B cell (primary cell): ENCODE data around the gene IQCF6. TPM values are rescaled to one million over a fixed set of nuclear protein-coding genes. Genes with fewer than 3 reads are reported as not detected.

ENCODE experiments used
- ATAC-seq: fragments of 200-7000 bp; cut with Tn5 transposase; one replicate; pipeline ENCODE4 v1.10.0; 2021; ENCODE audit warnings: low read depth, mild to moderate bottlenecking, moderate number of reproducible peaks, moderate library complexity
- CTCF ChIA-PET: fragments of 350-600 bp; sonication (Branson Sonifier 250); formaldehyde crosslinking; loops from one replicate; lab custom pipeline; 2021; ENCODE audit warnings: antibody characterized with exemption, inconsistent platforms; lab: Charles Lee
- POLR2A ChIA-PET: fragments of 350-600 bp; sonication (Branson Sonifier 250); formaldehyde crosslinking; loops from one replicate; lab custom pipeline; 2021; ENCODE audit warnings: antibody characterized with exemption; lab: Charles Lee
- DNase-seq: peaks from one replicate; pipeline ENCODE4 v3.0.0; 2013
- H2AFZ ChIP-seq: 2 replicates; pipeline ENCODE4 v1.6.1; 2012; ENCODE audit warnings: mild to moderate bottlenecking, low read depth, low read length; ENCODE audit not compliant: insufficient read depth, poor library complexity, severe bottlenecking
- H3K27ac ChIP-seq, 2 donors: 1 replicate in 1 of 2; 2 replicates in 1 of 2; pipeline ENCODE4 v1.5.1; 2012 to 2013; ENCODE audit warnings: low read length in 2 of 2, mild to moderate bottlenecking in 2 of 2, moderate library complexity in 1 of 2
- H3K27me3 ChIP-seq, 4 experiments: fragments of 200-600 bp in 1 of 4; sonication (generic) in 1 of 4; replicated peaks in 1 of 4; 1 replicate in 2 of 4; 2 replicates in 2 of 4; pipeline versions ENCODE4 v1.6.1 to v1.7.0; 2013 to 2016; ENCODE audit warnings: low read length in 3 of 4, mild to moderate bottlenecking in 2 of 4, mixed read lengths in 1 of 4, moderate library complexity in 1 of 4; ENCODE audit not compliant: insufficient read depth in 4 of 4, control insufficient read depth in 3 of 4; ENCODE audit errors: control extremely low read depth in 1 of 4
- H3K36me3 ChIP-seq, 2 experiments: replicated peaks in 1 of 2; 1 replicate in 1 of 2; 2 replicates in 1 of 2; pipeline versions ENCODE4 v1.6.1 to v1.7.1; 2013; ENCODE audit warnings: low read length in 1 of 2; ENCODE audit not compliant: insufficient read depth in 2 of 2, control insufficient read depth in 1 of 2; ENCODE audit errors: control extremely low read depth in 1 of 2, extremely low read depth in 1 of 2
- H3K4me1 ChIP-seq, 2 donors: fragments of 200-600 bp in 1 of 2; sonication (generic) in 1 of 2; 1 replicate in 1 of 2; 2 replicates in 1 of 2; pipeline versions ENCODE4 v1.5.1 to v1.6.1; 2013 to 2017; ENCODE audit warnings: low read length in 2 of 2; ENCODE audit not compliant: control insufficient read depth in 2 of 2, insufficient read depth in 2 of 2
- H3K4me2 ChIP-seq: replicated peaks from 2 replicates; pipeline ENCODE3; 2012; ENCODE audit warnings: mild to moderate bottlenecking, low read depth, low read length; ENCODE audit not compliant: poor library complexity, severe bottlenecking
- H3K4me3 ChIP-seq, 5 experiments: fragments of 200-600 bp in 1 of 5; sonication (generic) in 1 of 5; 1 replicate in 3 of 5; 2 replicates in 2 of 5; pipeline versions ENCODE4 v1.5.1 to v1.7.0; 2011 to 2016; ENCODE audit warnings: low read length in 4 of 5, mild to moderate bottlenecking in 4 of 5, low read depth in 2 of 5, control low read depth in 1 of 5, moderate library complexity in 1 of 5; ENCODE audit not compliant: insufficient read depth in 1 of 5; ENCODE audit errors: control extremely low read depth in 1 of 5, extremely low read depth in 1 of 5
- H3K79me2 ChIP-seq: fragments of 200-600 bp; sonication (generic); one replicate; pipeline ENCODE4 v1.6.0; 2016; ENCODE audit warnings: low read length; ENCODE audit not compliant: control insufficient read depth, insufficient read depth
- H3K9ac ChIP-seq: fragments of 200-600 bp; sonication (generic); 2 replicates; pipeline ENCODE4 v1.6.1; 2017; ENCODE audit warnings: mild to moderate bottlenecking, low read length, moderate library complexity
- H3K9me3 ChIP-seq, 3 donors: one replicate each; pipeline versions ENCODE4 v1.6.1 to v1.7.1; 2013; ENCODE audit warnings: low read length in 2 of 3; ENCODE audit not compliant: control insufficient read depth in 2 of 3, insufficient read depth in 1 of 3; ENCODE audit errors: control extremely low read depth in 1 of 3
- H4K20me1 ChIP-seq: 2 replicates; pipeline ENCODE4 v1.6.0; 2012; ENCODE audit warnings: mild to moderate bottlenecking, low read length; ENCODE audit not compliant: insufficient read depth, control insufficient read depth, poor library complexity, severe bottlenecking
- H3K27ac Mint-ChIP-seq: one replicate; pipeline ENCODE4 v1.8.0; 2021; ENCODE audit warnings: mixed read lengths
- H3K27me3 Mint-ChIP-seq: one replicate; pipeline ENCODE4 v1.8.0; 2021; ENCODE audit warnings: mixed read lengths
- H3K4me1 Mint-ChIP-seq: one replicate; pipeline ENCODE4 v1.8.0; 2021; ENCODE audit warnings: mixed read lengths
- H3K4me3 Mint-ChIP-seq: one replicate; pipeline ENCODE4 v1.8.0; 2021; ENCODE audit warnings: mixed read lengths
- H3K9me3 Mint-ChIP-seq: one replicate; pipeline ENCODE4 v1.8.0; 2022; ENCODE audit warnings: mixed read lengths; ENCODE audit not compliant: insufficient read depth
- EZH2 ChIP-seq: IDR thresholded peaks from 2 replicates; pipeline ENCODE4 v1.6.1; 2012; ENCODE audit warnings: borderline replicate concordance, low read depth, mild to moderate bottlenecking, moderate library complexity, low read length; ENCODE audit not compliant: insufficient read depth, poor library complexity, severe bottlenecking
- WGBS: methylation state at CpG from one replicate; pipeline ENCODE4 v1.1.5; 2013; ENCODE audit warnings: missing lambda C conversion rate; ENCODE audit not compliant: insufficient coverage; 5-methylcytosine and 5-hydroxymethylcytosine counted together
- intact Hi-C: fragments of 100-400 bp; cut with micrococcal nuclease; formaldehyde crosslinking; loops from one replicate; pipeline ENCODE4 v1.10.0; 2022
- polyA minus RNA-seq: library from RNA; depleted of rRNA, polyadenylated mRNA; stranded (reverse); fragments of >200 nt; gene quantifications from 2 replicates; pipeline ENCODE4 v1.2.3, GENCODE V29; 2012
- polyA plus RNA-seq: library from polyadenylated mRNA; depleted of rRNA; stranded (reverse); fragments of >200 nt; gene quantifications from 2 replicates; pipeline ENCODE4 v1.2.3, GENCODE V29; 2012
- total RNA-seq, 2 donors: library from RNA; stranded (reverse); fragments of 120-200 nt in 1 of 2; gene quantifications; 1 replicate in 1 of 2; 2 replicates in 1 of 2; pipeline versions ENCODE4 v1.2.3 to v1.2.4, GENCODE V29; 2013 to 2022
- TF ChIP-seq, protein P1 (sequence below): fragments of 200-600 bp; IDR thresholded peaks from one replicate; pipeline ENCODE4 v1.8.0; 2022; ENCODE audit warnings: antibody characterized with exemption, mild to moderate bottlenecking

Gene IQCF6
- total RNA-seq (not detected in 2 replicates), polyA plus RNA-seq (not detected in 2 replicates), polyA minus RNA-seq (not detected in 2 replicates)
- not detected for total RNA-seq (2013)

DNA sequence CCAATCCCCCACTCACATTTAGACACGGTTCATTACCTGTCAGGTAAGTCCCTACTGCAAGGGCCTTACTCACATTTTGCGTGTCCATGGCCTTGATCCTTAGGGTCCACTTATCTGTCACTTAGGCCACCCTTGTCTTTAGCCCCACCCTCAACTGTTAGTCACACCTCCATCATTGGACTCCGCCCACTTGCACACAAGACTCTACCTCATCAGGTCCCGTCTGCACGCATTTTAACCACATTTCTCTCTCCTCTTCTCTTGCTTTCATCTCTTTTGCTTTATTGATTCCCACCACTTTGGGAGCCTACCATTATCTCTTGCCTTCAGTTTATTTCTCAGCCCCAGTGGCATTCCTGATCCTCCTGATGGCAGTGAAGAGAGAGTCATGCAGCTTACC, at the start of gene IQCF6:
IQCF6 (minus strand) TSS at position 101 of the 400 bp plus-strand sequence; CDS start at position 88, 13 bp downstream.
- no peak within 1 kb of the TSS for H3K4me3 Mint-ChIP-seq
- Histone ChIP-seq H2AFZ (no peak within 1 kb of the TSS), H3K36me3 (no peaks in the 10 kb centered on the region), H3K79me2 (no peaks in the 10 kb centered on the region), H3K27me3 (peaks cover 0 to 5% (median under 1%) of the 10 kb centered on the region in 4 experiments), H4K20me1 (no peaks in the 10 kb centered on the region), H3K4me3 (no peak within 1 kb of the TSS), H3K4me1 (no peaks in the 10 kb centered on the region), H3K9me3 (no peaks in the 10 kb centered on the region), H3K4me2 (no peak within 1 kb of the TSS), H3K9ac (no peak within 1 kb of the TSS), H3K27ac (no peak within 1 kb of the TSS)
- POLR2A ChIA-PET: no interaction called here
- WGBS: 98% methylated on average over 3 of the region's 5 CpGs
- no peaks in the 10 kb centered on the region for H3K9me3 Mint-ChIP-seq
- H3K27me3 Mint-ChIP-seq: peaks cover 27% of the 10 kb centered on the region
- H3K27ac Mint-ChIP-seq: no peak within 1 kb of the TSS
- DNase-seq: no peak
- intact Hi-C loops: no loop called here
- ATAC-seq: no peak
- TF ChIP-seq EZH2: no peak
- TF ChIP-seq, protein P1, sequence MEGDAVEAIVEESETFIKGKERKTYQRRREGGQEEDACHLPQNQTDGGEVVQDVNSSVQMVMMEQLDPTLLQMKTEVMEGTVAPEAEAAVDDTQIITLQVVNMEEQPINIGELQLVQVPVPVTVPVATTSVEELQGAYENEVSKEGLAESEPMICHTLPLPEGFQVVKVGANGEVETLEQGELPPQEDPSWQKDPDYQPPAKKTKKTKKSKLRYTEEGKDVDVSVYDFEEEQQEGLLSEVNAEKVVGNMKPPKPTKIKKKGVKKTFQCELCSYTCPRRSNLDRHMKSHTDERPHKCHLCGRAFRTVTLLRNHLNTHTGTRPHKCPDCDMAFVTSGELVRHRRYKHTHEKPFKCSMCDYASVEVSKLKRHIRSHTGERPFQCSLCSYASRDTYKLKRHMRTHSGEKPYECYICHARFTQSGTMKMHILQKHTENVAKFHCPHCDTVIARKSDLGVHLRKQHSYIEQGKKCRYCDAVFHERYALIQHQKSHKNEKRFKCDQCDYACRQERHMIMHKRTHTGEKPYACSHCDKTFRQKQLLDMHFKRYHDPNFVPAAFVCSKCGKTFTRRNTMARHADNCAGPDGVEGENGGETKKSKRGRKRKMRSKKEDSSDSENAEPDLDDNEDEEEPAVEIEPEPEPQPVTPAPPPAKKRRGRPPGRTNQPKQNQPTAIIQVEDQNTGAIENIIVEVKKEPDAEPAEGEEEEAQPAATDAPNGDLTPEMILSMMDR: no peak
- no peaks in the 10 kb centered on the region for H3K4me1 Mint-ChIP-seq
- CTCF ChIA-PET: no interaction called here

DNA sequence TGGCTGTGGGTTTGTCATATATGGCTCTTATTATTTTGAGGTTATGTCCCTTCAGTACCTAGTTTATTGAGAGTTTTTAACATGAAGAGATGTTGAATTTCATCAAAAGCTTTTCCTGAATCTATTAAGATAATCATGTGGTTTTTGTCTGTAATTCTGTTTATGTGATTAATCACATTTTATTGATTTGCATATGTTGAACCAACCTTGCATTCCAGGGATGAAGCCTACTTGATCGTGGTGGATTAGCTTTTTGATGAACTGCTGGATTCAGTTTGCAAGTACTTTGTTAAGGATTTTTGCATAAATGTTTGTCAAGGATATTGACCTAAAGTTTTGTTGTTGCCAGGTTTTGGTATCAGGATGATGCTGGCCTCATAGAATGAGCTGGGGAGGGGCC, 49.3 kb upstream of the IQCF6 start:
- H3K9me3 ChIP-seq: peaks cover 0 to 5% (median 4%) of the 10 kb centered on the region in 3 donors
- ATAC-seq (no peak), DNase-seq (no peak)
- 90% methylated on average over 1 of the region's 1 CpG for WGBS
- no peak overlapping the region for H3K27ac ChIP-seq
- intact Hi-C loops: no loop called here
- TF ChIP-seq, protein P1: no peak
- TF ChIP-seq EZH2: no peak
- ChIA-PET POLR2A (no interaction called here), CTCF (interaction anchor here (1.7 kb wide), 1 partner anchor 9 kb away, joined by 4 read pairs; no protein-coding TSS in a partner anchor)
- H3K4me3 ChIP-seq: no peak overlapping the region
- no peaks in the 10 kb centered on the region for H4K20me1 ChIP-seq
- H2AFZ ChIP-seq: no peak overlapping the region
- Mint-ChIP-seq H3K4me1 (no peaks in the 10 kb centered on the region), H3K9me3 (peaks cover 4% of the 10 kb centered on the region), H3K4me3 (no peak overlapping the region), H3K27me3 (peaks cover 28% of the 10 kb centered on the region), H3K27ac (no peak overlapping the region)
- no peak overlapping the region for H3K4me2 ChIP-seq
- no peaks in the 10 kb centered on the region for H3K4me1 ChIP-seq
- no peaks in the 10 kb centered on the region for H3K79me2 ChIP-seq
- H3K36me3 ChIP-seq: no peaks in the 10 kb centered on the region
- H3K27me3 ChIP-seq: peaks cover 0 to 2% (median 0%) of the 10 kb centered on the region in 4 experiments
- H3K9ac ChIP-seq: no peak overlapping the region
